AG09309 (cell line): ENCODE results near the gene ATP2B2.

ENCODE experiments used
- DNase-seq: peaks from one replicate; pipeline ENCODE4 v3.0.0-alpha.2; 2010; ENCODE audit warnings: low read depth
- H3K4me3 ChIP-seq: 2 replicates; pipeline ENCODE4 v1.5.1; 2011; ENCODE audit warnings: mild to moderate bottlenecking, low read depth, low read length, moderate library complexity; ENCODE audit not compliant: control insufficient read depth
- TF ChIP-seq, protein P1 (sequence below): IDR thresholded peaks from 2 replicates; pipeline ENCODE4 v1.5.1; 2011; ENCODE audit warnings: mild to moderate bottlenecking, low read depth, low read length, inconsistent platforms; ENCODE audit not compliant: insufficient read depth, control insufficient read depth; ENCODE audit errors: missing control alignments

Gene ATP2B2

DNA sequence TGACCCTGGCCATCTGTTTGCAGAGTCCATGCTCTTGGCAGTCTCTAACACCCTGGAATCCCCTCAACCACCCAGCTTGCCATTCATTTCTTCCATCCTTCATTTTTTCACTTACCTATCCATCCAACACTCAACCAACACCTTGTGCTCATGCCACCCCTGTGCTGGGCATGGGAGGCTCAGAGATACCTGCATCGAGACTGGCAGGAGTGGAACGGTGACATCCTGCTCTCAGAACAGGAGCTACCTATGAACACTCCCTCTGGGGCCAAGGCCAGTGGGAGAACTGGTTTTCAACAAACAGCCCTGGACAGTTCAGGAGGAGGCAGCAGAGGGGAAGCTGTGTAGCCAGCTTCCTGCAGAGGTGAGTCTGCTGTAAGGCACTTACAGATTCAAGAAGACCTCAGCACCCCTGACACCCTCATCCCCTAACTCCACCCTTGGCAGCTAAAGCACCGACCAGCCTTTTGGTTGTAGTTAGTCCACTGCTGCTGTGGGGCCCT lies 19.5 kb upstream of the ATP2B2 start:
- TF ChIP-seq, protein P1, sequence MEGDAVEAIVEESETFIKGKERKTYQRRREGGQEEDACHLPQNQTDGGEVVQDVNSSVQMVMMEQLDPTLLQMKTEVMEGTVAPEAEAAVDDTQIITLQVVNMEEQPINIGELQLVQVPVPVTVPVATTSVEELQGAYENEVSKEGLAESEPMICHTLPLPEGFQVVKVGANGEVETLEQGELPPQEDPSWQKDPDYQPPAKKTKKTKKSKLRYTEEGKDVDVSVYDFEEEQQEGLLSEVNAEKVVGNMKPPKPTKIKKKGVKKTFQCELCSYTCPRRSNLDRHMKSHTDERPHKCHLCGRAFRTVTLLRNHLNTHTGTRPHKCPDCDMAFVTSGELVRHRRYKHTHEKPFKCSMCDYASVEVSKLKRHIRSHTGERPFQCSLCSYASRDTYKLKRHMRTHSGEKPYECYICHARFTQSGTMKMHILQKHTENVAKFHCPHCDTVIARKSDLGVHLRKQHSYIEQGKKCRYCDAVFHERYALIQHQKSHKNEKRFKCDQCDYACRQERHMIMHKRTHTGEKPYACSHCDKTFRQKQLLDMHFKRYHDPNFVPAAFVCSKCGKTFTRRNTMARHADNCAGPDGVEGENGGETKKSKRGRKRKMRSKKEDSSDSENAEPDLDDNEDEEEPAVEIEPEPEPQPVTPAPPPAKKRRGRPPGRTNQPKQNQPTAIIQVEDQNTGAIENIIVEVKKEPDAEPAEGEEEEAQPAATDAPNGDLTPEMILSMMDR, result no peak
- no peak for DNase-seq
- no peak overlapping the region for H3K4me3 ChIP-seq

GRCh38 chr3:10524270-10524669 lies 18.9 kb upstream of the ATP2B2 start:
- no peak for DNase-seq
- H3K4me3 ChIP-seq, result no peak overlapping the region
- TF ChIP-seq, protein P1, result no peak

DNA sequence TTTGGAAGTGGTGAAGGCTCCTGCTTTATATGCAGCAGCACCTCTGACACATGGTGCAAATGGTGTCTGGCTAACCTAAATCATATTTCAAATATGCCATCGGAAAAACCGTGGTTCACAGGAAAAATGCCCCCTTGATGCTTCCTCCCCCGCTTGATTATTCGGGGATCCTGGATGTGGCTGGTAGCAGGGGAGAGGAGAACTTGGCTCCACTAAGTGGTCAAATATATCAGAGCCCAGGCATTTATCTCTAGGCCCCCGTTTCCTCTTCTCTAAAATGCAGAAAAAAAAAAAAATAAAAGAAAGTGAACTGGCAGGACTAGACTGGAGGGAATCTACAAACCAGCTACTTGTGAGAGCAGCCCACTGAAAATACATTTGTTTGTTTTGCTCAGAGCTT lies 18.2 kb upstream of the ATP2B2 start:
- TF ChIP-seq, protein P1, result no peak
- no peak for DNase-seq
- no peak overlapping the region for H3K4me3 ChIP-seq

GRCh38 chr3:10522646-10523303 lies 17.4 kb upstream of the ATP2B2 start:
- no peak for DNase-seq
- TF ChIP-seq, protein P1, result no peak

GRCh38 chr3:10521772-10522441 lies 16.5 kb upstream of the ATP2B2 start:
- H3K4me3 ChIP-seq, result no peak overlapping the region
- TF ChIP-seq, protein P1, result no peak
- no peak for DNase-seq

More at GRCh38 chr3:10522646-10523303, 17.4 kb upstream of the ATP2B2 start:
- H3K4me3 ChIP-seq, result no peak overlapping the region

DNA sequence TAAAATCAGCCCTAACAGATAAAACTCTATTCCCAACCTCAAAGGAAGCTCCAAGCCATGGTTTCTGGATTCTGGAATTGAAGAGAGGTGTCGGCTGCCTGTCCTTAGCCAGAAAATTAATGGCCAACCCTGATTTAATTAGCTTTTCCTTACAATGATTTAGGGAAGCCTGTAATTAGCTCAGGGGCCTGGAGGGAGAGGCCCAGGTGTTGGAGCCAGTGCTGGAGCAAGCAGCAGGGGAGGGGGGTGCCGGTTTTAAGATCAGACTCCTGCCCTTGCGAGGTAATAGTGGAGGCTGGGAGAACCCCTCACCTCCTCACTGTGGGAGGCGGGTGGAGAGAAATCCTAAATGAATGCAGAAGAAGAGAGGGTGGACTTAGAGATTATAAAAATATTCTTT lies 14.7 kb upstream of the ATP2B2 start:
- DNase-seq, result no peak
- TF ChIP-seq, protein P1, result no peak
- no peak overlapping the region for H3K4me3 ChIP-seq
